Breast epithelium (tissue), 3 donors: ENCODE results near the gene RINL.

Source experiments
- POLR2A ChIP-seq: fragments of 450-650 bp; IDR thresholded peaks from one replicate; pipeline ENCODE4 v1.6.1; 2016; ENCODE audit warnings: antibody characterized with exemption, mild to moderate bottlenecking, moderate library complexity
- POLR2AphosphoS5 ChIP-seq, 3 donors: sonication (generic); formaldehyde crosslinking; IDR thresholded peaks; one replicate each; pipeline ENCODE4 v1.6.1; 2017; ENCODE audit warnings: antibody characterized with exemption in 3 of 3
- TF ChIP-seq, protein P1 (sequence below), 3 donors: fragments of 450-650 bp; IDR thresholded peaks; one replicate each; pipeline ENCODE4 v1.5.1; 2016 to 2017; ENCODE audit warnings: antibody characterized with exemption in 3 of 3, mild to moderate bottlenecking in 3 of 3, moderate library complexity in 3 of 3

DNA sequence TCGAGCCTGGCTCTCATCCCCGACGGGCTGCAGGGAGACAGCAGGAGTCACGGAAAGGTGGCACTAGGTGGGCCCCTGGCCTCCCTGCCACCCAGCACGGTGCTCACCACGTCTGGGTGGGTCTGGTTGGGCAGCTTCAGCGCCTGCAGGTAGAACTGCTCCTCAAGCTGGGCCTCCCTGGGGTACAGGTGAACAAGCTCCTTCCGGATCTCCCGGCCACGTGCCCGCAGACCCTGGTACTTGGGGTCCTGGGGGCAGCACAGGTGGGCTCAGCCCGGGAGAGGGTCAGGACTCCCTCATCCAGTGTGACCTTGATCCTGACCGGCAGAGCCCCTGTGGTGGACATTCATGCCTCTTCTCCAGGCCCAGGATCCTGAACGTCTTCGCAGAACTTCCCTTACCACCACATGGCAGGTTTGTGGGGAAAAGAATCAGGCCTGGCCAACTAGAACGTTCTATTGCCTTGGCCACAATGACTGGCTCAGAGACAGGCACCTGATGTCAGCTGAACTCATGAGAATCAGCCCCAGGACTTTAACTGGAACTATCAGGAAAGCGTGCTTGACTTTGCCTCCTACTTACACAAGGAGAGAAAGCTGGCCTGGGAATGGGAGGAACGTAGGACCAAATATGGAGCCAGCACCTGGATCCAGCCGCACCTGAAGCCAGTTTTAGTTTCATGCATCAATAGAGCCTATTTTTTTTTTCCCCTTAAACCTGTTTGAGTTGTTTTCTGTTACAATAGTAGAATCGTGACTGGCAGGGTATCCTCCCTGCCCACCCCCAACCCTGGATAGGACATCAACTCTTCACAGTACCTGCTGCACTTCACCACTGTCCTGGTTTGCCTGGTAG lies 43.6 kb upstream of the RINL start:
- TF ChIP-seq, protein P1, sequence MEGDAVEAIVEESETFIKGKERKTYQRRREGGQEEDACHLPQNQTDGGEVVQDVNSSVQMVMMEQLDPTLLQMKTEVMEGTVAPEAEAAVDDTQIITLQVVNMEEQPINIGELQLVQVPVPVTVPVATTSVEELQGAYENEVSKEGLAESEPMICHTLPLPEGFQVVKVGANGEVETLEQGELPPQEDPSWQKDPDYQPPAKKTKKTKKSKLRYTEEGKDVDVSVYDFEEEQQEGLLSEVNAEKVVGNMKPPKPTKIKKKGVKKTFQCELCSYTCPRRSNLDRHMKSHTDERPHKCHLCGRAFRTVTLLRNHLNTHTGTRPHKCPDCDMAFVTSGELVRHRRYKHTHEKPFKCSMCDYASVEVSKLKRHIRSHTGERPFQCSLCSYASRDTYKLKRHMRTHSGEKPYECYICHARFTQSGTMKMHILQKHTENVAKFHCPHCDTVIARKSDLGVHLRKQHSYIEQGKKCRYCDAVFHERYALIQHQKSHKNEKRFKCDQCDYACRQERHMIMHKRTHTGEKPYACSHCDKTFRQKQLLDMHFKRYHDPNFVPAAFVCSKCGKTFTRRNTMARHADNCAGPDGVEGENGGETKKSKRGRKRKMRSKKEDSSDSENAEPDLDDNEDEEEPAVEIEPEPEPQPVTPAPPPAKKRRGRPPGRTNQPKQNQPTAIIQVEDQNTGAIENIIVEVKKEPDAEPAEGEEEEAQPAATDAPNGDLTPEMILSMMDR (IDR thresholded peaks at IDR 0.05) = no peak
- TF ChIP-seq POLR2A (no peak), POLR2AphosphoS5 (IDR thresholded peaks at IDR 0.05) (no peak)
